ENCODE results near the gene AVEN. TPM values are rescaled to one million over a fixed set of nuclear protein-coding genes. Genes with fewer than 3 reads are reported as not detected.

AVEN gene
- total RNA-seq, 2 experiments from 2014 or later = 13.1 to 13.4 TPM

DNA sequence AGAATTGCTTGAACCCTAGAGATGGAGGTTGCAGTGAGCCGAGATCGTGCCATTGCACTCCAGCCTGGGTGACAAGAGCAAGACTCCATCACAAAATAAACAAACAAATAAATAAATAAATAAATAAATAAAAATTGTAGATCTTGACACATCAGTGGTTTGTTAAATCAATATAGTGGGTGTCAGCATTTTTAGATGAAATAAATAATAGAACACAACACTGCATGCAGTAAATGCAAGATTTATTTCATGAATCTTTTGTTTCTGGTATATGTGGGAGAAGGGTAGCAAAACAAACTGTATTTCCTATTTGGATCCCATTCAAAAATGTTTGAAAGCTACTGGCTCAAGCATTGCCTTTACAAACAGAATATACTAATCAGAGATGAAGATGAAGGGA, 106.3 kb downstream of the AVEN start:
- H3K27me3 Mint-ChIP-seq = no peaks in the 10 kb centered on the region
- DNase-seq = no peak
- H3K4me3 Mint-ChIP-seq = no peak overlapping the region
- H3K4me1 Mint-ChIP-seq (ENCODE audit: low read depth) = no peaks in the 10 kb centered on the region
- POLR2A ChIA-PET = no interaction called here
- no peaks in the 10 kb centered on the region for H3K9me3 Mint-ChIP-seq
- H3K36me3 Mint-ChIP-seq = no peaks in the 10 kb centered on the region
- intact Hi-C loops (cut with micrococcal nuclease) = no loop called here
- H3K27ac Mint-ChIP-seq = no peak overlapping the region
- CTCF ChIA-PET = no interaction called here

- DNase-seq = no peak
- Mint-ChIP-seq H3K36me3 (no peaks in the 10 kb centered on the region), H3K9me3 (no peaks in the 10 kb centered on the region), H3K4me3 (no peak overlapping the region), H3K4me1 (ENCODE audit: low read depth) (no peaks in the 10 kb centered on the region), H3K27me3 (no peaks in the 10 kb centered on the region), H3K27ac (no peak overlapping the region)
- intact Hi-C loops (cut with micrococcal nuclease) = no loop called here
- POLR2A ChIA-PET = no interaction called here
- CTCF ChIA-PET = no interaction called here
Observed at GRCh38 chr15:33926260-33926659, 112.7 kb downstream of the AVEN start.

DNA sequence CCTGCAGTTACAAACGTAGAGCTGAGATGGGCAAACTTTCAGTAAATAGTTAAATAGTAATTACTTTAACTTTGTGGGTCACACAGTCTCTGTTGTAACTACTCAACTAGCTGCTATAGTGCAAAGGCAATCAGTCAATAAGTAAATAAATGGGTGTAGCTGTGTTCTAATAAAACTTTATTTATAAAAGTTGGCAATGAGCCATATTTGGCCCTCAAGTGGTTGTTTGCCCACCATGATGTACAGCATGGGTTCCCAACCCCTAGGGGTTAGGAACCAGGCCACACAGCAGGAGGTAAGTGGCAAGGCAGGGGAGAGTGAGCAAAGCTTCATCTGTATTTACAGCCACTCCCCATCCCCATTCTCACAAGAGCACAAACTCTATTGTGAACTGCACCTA, 115.6 kb downstream of the AVEN start:
- CTCF ChIA-PET = no interaction called here

DNA sequence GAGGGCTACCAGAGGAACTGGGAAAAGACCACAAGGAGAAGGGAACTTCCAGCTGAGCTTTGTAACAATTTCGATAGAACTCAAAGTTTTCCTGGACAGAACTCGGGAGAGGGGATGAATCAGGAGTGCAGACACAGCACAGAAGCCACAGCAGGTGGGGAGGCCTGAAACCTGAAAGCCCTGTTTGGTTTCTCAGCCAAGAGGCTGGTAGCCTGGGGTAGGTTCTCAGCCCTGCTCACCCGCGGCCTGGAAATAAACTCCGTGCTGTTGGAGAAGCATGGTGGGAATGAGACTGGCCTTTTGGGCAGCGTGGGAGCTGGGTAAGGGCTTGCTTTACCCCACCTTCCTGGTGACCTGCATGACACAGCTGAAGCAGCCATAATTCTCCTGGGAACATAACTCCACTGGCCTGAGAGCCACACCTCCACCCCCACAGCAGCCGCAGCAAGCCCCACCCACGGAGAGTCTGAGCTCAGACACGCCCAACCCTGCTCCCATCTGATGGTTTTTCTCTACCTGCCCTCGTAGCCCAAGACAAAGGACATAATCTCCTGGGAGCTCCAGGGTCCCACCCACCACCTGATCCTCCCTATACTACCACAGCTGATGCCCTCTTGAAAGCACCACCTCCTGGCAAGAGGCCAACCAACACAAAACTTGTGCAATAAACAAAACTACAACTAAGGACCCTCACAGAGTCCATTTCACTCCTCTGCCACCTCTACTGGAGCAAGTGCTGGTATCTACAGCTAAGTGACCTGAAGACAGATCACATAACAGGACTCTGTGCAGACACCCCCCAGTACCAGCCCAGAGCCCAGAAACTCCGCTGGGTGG, 123.2 kb downstream of the AVEN start:
- Mint-ChIP-seq H3K27ac (no peak overlapping the region), H3K9me3 (no peaks in the 10 kb centered on the region), H3K27me3 (no peaks in the 10 kb centered on the region), H3K4me1 (ENCODE audit: low read depth) (peaks cover 8% of the 10 kb centered on the region), H3K36me3 (peaks cover 1% of the 10 kb centered on the region), H3K4me3 (no peak overlapping the region)
- CTCF ChIA-PET = no interaction called here
- DNase-seq = no peak
- POLR2A ChIA-PET = no interaction called here
- intact Hi-C loops (cut with micrococcal nuclease) = loop anchor here (10.0 kb wide), 1 partner anchor 51 kb away; no protein-coding TSS in a partner anchor

More for the DNA sequence above, 115.6 kb downstream of the AVEN start:
- no peak overlapping the region for H3K4me3 Mint-ChIP-seq
- no peaks in the 10 kb centered on the region for H3K27me3 Mint-ChIP-seq
- H3K27ac Mint-ChIP-seq = no peak overlapping the region
- H3K4me1 Mint-ChIP-seq (ENCODE audit: low read depth) = no peaks in the 10 kb centered on the region
- no peaks in the 10 kb centered on the region for H3K9me3 Mint-ChIP-seq
- POLR2A ChIA-PET = no interaction called here
- no peaks in the 10 kb centered on the region for H3K36me3 Mint-ChIP-seq
- intact Hi-C loops (cut with micrococcal nuclease) = no loop called here
- DNase-seq = no peak

DNA sequence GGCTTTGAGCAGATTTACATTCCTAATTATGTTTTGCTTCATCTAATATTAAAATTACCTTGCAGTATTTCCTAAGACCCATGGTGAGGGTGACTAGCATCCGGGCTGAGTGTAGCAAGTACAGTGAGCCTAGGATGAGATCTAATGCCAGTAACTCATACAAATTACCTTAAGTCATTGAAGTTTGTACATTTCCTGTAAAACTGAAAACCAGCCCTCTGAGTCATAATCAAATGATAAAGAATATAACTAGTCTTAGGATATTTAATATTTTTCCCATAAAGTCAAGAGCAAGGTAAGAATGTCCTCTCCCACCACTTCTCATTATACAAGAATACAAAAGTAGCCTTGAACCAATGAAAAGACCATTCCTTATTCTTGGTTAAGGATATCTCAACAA, 125.5 kb downstream of the AVEN start:
- no peak overlapping the region for H3K4me3 Mint-ChIP-seq
- peaks cover 8% of the 10 kb centered on the region for H3K4me1 Mint-ChIP-seq (ENCODE audit: low read depth)
- intact Hi-C loops (cut with micrococcal nuclease) = loop anchor here (10.0 kb wide), 1 partner anchor 49 kb away; no protein-coding TSS in a partner anchor
- H3K27ac Mint-ChIP-seq = no peak overlapping the region
- ChIA-PET CTCF (no interaction called here), POLR2A (no interaction called here)
- no peaks in the 10 kb centered on the region for H3K9me3 Mint-ChIP-seq
- peaks cover 1% of the 10 kb centered on the region for H3K36me3 Mint-ChIP-seq
- no peak for DNase-seq
- no peaks in the 10 kb centered on the region for H3K27me3 Mint-ChIP-seq

DNA sequence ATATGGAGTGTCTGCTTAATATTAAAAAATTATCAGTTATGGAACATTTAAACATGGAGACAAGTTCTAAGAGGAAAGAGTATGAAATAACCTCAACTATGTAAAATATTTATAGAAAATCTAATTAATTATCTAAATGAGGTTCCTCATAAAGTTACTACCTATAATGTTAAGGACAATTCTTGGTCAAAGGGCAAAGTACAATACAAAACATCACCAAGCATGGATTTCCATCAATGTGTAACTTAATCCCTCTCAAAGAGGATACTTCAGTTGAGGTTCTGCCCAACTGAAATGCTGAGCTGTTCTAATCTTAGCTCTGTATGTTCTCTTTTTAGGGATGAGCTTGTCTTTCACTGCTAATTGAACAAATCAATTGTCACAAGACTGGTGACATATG, 126.7 kb downstream of the AVEN start:
- POLR2A ChIA-PET = no interaction called here
- Mint-ChIP-seq H3K36me3 (peaks cover 1% of the 10 kb centered on the region), H3K9me3 (no peaks in the 10 kb centered on the region), H3K4me1 (ENCODE audit: low read depth) (peaks cover 8% of the 10 kb centered on the region), H3K4me3 (no peak overlapping the region), H3K27ac (no peak overlapping the region), H3K27me3 (no peaks in the 10 kb centered on the region)
- CTCF ChIA-PET = no interaction called here
- intact Hi-C loops (cut with micrococcal nuclease) = loop anchor here (10.0 kb wide), 1 partner anchor 48 kb away; no protein-coding TSS in a partner anchor
- DNase-seq = no peak

DNA sequence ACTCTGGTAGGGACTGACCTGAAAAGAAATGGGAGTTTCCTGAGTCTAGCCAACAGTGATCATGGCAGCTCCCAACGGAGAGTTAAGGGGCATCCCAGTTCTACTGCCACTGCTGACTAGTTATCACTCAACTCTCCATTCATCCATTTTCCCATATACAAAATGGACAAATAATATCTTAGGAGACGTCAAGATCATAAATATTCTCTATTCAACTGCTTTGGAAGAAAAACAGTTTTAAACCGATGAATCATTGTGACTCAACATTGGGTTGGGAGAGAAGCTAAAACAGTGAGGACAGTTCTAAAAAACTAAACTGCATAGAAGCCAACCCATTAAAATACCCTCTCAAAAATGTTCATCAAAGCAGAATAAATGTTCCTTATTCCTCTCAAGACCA, 128.3 kb downstream of the AVEN start:
- peaks cover 6% of the 10 kb centered on the region for H3K4me1 Mint-ChIP-seq (ENCODE audit: low read depth)
- no peak for DNase-seq

DNA sequence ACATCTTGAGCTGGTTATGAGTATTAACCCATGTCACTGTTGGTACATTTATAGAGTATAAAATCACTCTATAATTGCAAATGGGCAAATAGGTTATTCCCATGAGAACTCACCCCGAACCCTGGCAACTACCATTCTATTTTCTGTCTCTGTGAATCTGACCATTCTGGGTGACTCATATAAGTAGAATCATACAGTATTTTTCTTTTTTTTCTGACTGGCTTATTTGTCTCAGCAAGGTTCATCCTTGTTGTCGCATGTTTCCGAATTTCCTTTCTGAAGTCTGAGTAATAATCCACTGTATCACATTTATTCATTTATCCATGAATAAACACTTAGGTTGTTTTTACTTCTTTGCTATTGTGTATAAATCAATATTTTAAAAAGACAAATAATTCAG, 130.6 kb downstream of the AVEN start:
- Mint-ChIP-seq H3K27ac (no peak overlapping the region), H3K36me3 (no peaks in the 10 kb centered on the region), H3K4me1 (ENCODE audit: low read depth) (peaks cover 2% of the 10 kb centered on the region), H3K27me3 (no peaks in the 10 kb centered on the region), H3K4me3 (no peak overlapping the region), H3K9me3 (no peaks in the 10 kb centered on the region)
- CTCF ChIA-PET = no interaction called here
- no peak for DNase-seq
- POLR2A ChIA-PET = no interaction called here
- intact Hi-C loops (cut with micrococcal nuclease) = no loop called here

More for the DNA sequence above, 128.3 kb downstream of the AVEN start:
- no peak overlapping the region for H3K4me3 Mint-ChIP-seq
- H3K9me3 Mint-ChIP-seq = no peaks in the 10 kb centered on the region
- H3K36me3 Mint-ChIP-seq = no peaks in the 10 kb centered on the region
- no peak overlapping the region for H3K27ac Mint-ChIP-seq
- ChIA-PET POLR2A (no interaction called here), CTCF (no interaction called here)
- intact Hi-C loops (cut with micrococcal nuclease) = loop anchor here (10.0 kb wide), 1 partner anchor 46 kb away; no protein-coding TSS in a partner anchor
- no peaks in the 10 kb centered on the region for H3K27me3 Mint-ChIP-seq

DNA sequence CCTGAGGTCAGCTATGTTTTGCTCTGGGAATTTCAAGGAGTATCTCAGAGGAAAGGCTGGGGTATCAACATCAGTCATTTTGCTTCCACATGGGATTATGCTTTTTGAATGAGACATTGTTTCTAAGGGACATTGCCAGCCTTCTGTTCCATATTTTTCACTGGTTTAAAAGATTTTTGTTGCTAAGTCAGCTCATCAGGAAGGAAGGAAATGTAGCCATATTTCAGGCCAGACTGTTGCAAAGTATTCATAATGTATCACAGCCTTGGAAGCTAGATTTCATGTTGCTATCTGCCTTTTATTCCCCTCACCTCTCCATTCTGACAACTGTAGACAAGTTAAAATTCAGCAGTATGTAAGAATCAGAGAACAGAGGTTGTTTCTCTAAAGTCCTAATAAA, 131.7 kb downstream of the AVEN start:
- Mint-ChIP-seq H3K9me3 (no peaks in the 10 kb centered on the region), H3K36me3 (no peaks in the 10 kb centered on the region), H3K27ac (no peak overlapping the region), H3K4me3 (no peak overlapping the region), H3K27me3 (no peaks in the 10 kb centered on the region), H3K4me1 (ENCODE audit: low read depth) (no peaks in the 10 kb centered on the region)
- ChIA-PET CTCF (interaction anchor here (0.7 kb wide), 1 partner anchor 212 kb away, joined by 3 read pairs; no protein-coding TSS in a partner anchor), POLR2A (no interaction called here)
- intact Hi-C loops (cut with micrococcal nuclease) = no loop called here
- DNase-seq = no peak

DNA sequence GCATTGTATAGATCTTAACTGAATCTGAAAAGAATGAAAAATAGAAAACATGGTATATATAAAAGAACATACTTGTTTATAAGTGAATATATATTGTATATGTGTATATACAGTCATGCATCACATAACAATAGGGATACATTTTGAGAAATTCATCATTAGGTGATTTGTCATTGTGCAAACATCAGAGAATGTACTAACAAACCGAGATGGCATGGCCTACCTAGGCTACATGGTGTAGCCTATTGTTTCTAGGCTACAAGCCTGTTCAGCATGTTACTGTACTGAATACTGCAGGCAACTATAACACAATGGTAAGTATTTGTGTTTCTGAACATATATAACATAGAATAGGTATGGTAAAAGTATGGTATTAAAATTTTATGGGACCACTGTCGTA, 135.3 kb downstream of the AVEN start:
- no peaks in the 10 kb centered on the region for H3K27me3 Mint-ChIP-seq
- no peak overlapping the region for H3K4me3 Mint-ChIP-seq
- DNase-seq = no peak
- no peaks in the 10 kb centered on the region for H3K36me3 Mint-ChIP-seq
- peaks cover 2% of the 10 kb centered on the region for H3K4me1 Mint-ChIP-seq (ENCODE audit: low read depth)
- POLR2A ChIA-PET = no interaction called here
- H3K27ac Mint-ChIP-seq = no peak overlapping the region
- intact Hi-C loops (cut with micrococcal nuclease) = no loop called here
- H3K9me3 Mint-ChIP-seq = no peaks in the 10 kb centered on the region
- CTCF ChIA-PET = no interaction called here

DNA sequence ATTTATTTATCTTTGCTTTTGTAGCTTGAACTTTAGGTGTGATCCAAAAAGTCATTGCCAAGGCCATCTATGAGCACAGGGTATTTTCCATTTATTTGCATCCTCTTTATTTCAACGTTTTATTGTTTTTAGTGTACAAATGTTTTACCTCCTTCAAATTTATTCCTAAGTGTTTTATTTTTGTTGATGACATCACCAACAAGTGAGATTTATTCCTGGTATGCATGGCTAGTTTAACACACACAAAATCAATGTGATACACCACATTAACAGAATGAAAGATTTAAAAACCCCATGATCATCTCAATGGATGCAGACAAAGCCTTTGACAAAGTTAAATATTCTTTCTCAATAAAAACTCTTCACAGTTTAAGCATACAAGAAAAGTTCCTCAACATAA, 137.0 kb downstream of the AVEN start:
- ChIA-PET POLR2A (no interaction called here), CTCF (no interaction called here)
- intact Hi-C loops (cut with micrococcal nuclease) = no loop called here
- Mint-ChIP-seq H3K36me3 (no peaks in the 10 kb centered on the region), H3K27me3 (no peaks in the 10 kb centered on the region), H3K4me1 (ENCODE audit: low read depth) (peaks cover 7% of the 10 kb centered on the region), H3K4me3 (no peak overlapping the region), H3K27ac (no peak overlapping the region), H3K9me3 (no peaks in the 10 kb centered on the region)
- DNase-seq = no peak

- H3K27ac Mint-ChIP-seq = no peak overlapping the region
- H3K36me3 Mint-ChIP-seq = no peaks in the 10 kb centered on the region
- H3K9me3 Mint-ChIP-seq = no peaks in the 10 kb centered on the region
- no peak for DNase-seq
- intact Hi-C loops (cut with micrococcal nuclease) = no loop called here
- no peak overlapping the region for H3K4me3 Mint-ChIP-seq
- no peaks in the 10 kb centered on the region for H3K27me3 Mint-ChIP-seq
- ChIA-PET POLR2A (interaction anchor here (0.6 kb wide), 1 partner anchor 428 kb away, joined by 3 read pairs; no protein-coding TSS in a partner anchor), CTCF (no interaction called here)
- H3K4me1 Mint-ChIP-seq (ENCODE audit: low read depth) = peaks cover 7% of the 10 kb centered on the region
Observed at GRCh38 chr15:33894193-33894592, 144.8 kb downstream of the AVEN start.

DNA sequence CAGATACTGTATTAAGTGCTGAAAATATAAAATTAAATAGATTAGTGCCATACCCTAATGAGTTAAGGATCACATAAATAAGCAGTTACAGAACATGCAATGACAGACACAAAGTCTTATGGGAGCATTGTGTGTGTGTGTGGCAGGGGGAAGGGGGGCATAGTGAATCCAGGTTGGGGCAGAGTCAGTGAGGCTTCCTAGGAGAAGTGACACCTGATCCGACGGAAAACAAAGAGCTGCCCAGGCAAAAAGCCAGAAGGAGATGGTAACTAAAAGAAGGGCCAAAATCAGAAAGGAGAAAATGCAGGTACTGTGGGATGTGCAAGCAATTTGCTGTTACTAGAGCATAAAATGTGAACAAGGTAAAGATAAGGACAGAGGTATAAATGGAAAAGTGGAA, 150.8 kb downstream of the AVEN start:
- no peaks in the 10 kb centered on the region for H3K27me3 Mint-ChIP-seq
- CTCF ChIA-PET = no interaction called here
- peaks cover 6% of the 10 kb centered on the region for H3K9me3 Mint-ChIP-seq
- no peaks in the 10 kb centered on the region for H3K4me1 Mint-ChIP-seq (ENCODE audit: low read depth)
- no peak for DNase-seq
- H3K4me3 Mint-ChIP-seq = no peak overlapping the region
- intact Hi-C loops (cut with micrococcal nuclease) = no loop called here
- POLR2A ChIA-PET = no interaction called here
- no peak overlapping the region for H3K27ac Mint-ChIP-seq
- H3K36me3 Mint-ChIP-seq = peaks cover 3% of the 10 kb centered on the region
